ENCODE data around the gene CATSPERD.

GRCh38 chr19:5697890-5698634 is 22.4 kb upstream of the CATSPERD start:
- TF ChIP-seq, protein P1, sequence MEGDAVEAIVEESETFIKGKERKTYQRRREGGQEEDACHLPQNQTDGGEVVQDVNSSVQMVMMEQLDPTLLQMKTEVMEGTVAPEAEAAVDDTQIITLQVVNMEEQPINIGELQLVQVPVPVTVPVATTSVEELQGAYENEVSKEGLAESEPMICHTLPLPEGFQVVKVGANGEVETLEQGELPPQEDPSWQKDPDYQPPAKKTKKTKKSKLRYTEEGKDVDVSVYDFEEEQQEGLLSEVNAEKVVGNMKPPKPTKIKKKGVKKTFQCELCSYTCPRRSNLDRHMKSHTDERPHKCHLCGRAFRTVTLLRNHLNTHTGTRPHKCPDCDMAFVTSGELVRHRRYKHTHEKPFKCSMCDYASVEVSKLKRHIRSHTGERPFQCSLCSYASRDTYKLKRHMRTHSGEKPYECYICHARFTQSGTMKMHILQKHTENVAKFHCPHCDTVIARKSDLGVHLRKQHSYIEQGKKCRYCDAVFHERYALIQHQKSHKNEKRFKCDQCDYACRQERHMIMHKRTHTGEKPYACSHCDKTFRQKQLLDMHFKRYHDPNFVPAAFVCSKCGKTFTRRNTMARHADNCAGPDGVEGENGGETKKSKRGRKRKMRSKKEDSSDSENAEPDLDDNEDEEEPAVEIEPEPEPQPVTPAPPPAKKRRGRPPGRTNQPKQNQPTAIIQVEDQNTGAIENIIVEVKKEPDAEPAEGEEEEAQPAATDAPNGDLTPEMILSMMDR (IDR thresholded peaks at IDR 0.05), result no peak
- TF ChIP-seq POLR2A (IDR thresholded peaks at IDR 0.05), result no peak
